Measurements from ENCODE around the gene MTR.
"Not testable (repeated sequence)": the region's sequence is repeated elsewhere in the genome, so short reads cannot be mapped to it uniquely, and the experiment has no call there.

MTR gene

DNA sequence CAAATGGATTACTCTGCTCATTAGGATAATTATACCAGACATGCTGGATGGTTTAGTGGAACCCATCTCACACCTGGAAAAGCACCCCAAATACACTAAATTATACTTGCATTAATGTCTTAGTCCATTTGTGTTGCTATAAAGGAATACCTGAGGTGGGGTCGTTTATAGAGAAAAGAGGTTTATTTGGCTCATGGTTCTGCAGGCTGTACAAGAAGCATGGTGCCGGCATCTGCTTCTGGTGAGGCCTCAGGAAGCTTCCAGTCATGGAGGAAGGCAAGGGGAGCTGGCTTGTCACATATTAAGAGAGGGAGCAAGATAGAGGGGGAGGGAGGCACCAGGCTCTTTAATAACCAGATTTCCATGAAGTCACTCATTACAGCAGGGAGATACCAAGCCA lies 113.6 kb downstream of the MTR start:
- DNase-seq: no peak

DNA sequence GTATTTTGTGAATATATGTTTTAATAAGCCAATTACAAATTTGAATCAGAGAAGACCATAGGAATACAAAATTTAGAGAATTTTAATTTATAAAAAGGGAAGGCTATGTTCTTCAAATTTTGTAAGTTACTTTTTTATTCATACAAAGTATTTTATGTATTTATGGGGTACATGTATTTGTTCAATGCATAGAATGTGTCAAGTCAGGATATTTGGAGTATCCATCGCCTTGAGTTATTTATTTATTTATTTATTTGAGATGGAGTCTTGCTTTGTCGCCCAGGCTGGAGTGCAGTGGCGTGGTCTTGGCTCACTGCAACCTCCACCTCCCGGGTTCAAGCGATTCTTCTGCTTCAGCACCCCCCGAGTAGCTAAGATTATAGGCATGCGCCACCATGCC lies 116.0 kb downstream of the MTR start:
- not testable (repeated sequence) for DNase-seq

DNA sequence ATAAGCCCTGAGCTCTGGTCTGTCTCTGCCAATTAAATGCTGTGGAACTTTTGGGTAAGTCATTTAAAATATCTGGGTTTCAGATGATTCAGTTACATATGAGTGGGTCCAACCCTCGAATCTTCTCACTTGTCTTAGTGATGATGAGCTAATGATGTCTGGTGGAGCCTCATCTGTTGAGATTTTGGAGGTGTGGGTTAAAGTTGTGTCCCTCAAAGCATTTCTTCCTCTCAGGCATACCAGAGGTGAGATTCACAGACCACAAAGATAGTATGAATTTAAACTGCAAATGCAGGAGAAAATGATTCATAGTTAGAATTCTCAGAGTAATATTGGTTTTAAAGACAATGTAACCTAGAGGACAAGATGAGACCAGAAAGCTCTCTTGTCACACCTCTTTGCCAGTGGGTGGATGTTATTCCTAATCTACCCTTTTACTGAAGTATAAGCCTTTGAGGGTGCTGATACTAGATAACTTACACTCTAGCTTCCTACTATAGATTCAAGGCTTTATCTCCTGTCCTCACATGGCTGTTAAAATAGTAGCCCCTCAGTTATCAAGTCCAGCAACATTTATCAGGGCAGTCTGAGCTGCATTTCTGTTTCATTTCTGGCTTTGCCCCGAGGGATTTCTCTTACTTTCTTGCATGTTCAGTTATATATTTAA lies 118.4 kb downstream of the MTR start:
- no peak for DNase-seq

DNA sequence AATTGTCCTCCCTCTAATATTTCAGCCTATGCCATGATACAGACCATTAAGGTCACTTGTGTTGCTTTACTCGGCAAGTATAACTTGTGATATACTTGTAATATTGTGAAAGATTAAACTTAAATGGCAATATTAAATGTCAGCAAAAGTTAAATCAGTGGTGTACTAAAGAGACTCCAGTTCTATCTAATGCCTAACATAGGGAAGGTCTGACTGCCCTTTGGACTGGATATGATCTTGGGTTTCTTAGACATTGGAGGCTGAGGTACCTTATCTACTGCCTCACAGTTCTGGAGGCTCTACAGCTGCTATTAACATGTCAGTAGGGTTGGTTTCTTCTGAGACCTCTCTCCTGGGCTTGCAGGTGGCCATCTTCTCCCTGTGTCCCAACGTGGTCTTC lies 119.3 kb downstream of the MTR start:
- no peak for DNase-seq

GRCh38 chr1:236916131-236916800 lies 121.2 kb downstream of the MTR start:
- no peak for DNase-seq

DNA sequence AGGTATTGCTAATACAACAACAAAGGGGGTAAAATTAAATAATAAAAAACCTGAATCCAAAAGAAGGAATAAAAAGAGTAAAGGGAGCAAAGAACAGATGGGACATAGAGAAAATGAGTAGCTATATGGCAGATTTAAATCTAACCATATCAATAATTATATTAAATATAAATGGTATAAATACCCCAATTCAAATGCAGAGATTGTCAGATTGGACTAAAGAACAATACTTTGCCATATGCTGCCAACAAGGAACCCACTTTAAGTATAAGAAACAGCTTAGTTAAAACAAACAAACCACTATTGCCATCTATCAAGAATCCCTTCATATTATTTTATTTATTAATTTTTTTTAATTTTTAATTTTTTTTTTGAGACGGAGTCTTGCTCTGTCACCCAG lies 122.4 kb downstream of the MTR start:
- DNase-seq: no peak

DNA sequence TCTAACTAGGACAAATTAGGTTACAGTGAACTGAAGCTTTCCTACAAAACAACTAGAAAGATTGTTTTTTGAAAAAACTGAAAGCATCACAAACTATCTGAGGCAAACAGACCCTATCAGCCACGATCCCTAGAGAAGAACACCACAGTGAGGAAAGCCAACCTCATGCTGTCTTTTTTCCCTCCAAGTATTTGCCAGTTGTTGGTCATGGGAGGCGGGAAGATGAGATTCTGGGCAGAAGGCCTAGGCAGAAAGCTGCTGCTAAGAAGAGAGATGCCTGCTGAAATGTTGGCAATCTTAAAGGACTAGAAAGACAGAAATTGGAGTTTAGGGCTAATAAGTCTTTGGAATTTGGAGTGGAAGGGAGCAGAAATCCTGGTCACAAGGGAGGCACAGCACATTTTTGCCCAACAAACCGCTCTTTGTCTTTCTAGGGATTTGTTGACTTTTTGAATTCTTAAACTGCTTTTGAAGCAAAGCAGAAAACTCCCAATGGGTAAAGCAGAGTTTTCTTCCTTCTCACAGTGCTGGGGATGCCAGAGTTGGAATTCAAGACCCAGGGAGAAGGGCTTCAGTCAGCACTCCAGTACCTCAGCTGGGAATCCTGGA lies 125.3 kb downstream of the MTR start:
- DNase-seq: no peak

DNA sequence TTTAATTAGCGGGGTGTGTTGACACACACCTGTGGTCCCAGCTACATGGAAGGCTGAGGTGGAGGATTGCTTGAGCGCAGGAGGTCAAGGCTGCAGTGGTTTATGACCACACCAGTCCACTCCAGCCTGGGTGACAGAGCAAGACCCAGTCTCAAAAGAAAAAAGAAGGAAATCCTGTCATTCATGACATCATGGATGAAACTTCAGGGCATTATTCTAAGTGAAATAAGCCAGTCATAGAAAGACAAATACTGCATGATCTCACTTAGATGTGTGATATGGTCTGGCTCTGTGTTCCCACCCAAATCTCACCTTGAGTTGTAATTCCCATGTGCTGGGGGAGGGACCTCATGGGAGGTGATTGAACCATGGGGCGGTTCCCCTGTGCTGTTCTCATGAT lies 126.5 kb downstream of the MTR start:
- no peak for DNase-seq

GRCh38 chr1:236922190-236922589 lies 127.1 kb downstream of the MTR start:
- DNase-seq: no peak

DNA sequence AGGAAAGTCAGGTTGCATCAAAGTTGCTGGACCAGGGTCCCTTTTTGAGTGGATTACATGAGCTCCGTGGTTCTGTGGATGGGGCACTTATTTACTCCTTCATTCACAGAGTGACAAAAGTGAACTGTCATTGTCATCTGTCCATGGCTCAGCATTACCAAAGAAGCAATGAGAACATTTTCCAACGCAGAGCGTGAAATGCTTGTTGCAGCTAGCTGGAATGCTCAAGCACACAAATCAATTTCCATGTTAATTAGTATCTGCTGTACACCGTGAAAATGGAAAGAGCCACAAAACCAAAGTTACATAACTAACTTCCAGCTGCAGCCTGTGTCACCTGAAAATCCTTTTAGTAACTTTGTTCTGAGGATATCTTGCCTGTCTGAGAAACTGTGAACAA lies 130.3 kb downstream of the MTR start:
- no peak for DNase-seq

- no peak for DNase-seq
Measured at GRCh38 chr1:236930503-236930902, 135.4 kb downstream of the MTR start.

DNA sequence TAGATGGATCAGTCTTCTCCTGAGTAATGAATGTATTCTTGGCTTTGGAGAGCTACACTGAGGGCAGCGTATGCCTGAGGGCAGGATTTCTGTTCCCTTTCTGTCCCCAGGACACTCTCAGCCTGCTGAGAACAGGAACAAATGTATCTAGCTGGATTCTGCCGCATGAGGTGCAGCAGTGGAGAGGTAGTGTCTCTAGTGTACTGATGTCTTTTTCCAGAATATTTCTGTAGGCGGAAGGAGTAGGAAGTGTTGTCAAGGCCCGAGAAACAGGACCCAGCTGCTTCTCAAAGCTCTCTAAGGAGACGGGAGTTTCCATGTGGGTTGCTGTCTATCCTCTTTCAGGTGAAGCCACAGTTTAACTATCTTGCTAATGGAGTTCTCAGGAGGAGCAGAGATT lies 143.7 kb downstream of the MTR start:
- DNase-seq: no peak

GRCh38 chr1:236942431-236942830 lies 147.3 kb downstream of the MTR start:
- DNase-seq: no peak

DNA sequence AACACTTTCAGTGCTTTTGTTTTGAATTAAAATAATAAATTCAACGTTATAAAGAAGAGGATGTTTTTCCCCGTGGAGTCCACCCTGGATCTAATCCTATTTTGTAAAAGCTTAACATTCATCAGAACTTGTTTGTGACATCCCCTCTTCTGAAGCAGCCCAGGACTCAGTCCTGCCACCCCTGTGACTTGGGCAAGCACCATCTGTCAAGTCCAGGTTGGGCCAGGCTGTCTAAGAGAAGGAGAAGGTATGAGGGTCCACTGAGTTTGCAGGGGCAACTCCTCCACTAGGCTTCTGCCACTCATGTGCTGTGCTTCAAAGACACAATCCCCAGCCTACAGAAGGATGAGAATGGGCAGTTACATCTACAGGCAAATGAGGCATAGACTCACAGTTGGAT lies 149.5 kb downstream of the MTR start:
- no peak for DNase-seq

DNA sequence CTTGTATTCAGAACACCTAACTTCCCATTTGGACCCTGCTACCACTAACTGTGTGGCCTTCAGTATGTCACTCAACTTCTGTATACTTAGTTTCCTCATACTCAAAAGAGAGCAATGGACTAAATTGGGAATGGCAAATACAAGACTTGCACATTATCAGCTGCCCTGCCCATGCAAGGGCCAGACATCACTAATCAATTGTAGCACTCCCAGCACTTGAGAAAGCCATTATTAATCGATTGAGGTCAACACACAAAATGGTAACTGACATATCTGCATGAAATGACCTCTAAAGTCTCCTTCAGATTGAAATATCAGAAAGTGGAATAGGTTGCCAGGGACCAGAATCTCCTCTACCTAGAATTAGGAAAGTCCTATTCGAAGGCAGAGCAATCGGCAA lies 149.9 kb downstream of the MTR start:
- no peak for DNase-seq

DNA sequence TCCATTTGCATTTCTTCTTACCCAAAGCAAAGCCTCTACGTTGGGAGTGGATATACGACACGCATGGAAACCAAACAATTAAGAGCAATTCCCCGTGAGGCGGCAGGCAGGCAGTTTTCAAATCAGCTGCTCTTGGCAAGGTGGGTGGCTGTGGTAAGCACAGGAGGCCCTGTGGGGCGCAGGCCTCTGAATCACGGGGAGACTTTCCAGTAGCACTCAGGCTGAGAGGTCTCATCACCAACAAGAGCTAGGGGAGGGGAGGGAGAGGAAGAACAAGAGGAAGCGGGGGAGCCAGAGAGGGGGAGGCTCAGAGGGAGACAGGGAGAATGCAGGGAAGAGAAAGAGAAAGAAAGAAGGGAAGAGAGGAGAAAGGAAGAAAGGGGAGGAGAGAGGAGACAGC lies 152.7 kb downstream of the MTR start:
- no peak for DNase-seq

DNA sequence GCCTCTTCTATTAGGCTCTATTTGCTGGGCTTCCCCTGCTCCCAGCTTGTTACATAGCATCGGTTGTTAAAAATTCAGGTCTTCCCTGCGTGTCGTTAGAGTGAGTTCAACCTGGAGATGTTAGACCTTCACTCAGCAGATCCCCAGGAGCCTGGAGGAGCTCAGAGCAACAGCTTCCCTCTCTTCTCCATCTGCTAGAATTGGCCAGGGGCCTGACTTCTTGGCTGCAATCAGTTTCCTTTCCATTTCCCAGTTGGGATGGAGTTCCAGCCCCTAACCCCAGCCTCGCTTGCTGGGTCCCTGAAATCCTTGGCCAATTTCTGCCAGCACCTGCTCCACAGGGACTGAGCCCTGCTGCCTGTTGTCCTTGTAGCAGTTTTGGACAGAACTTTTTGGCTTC lies 153.3 kb downstream of the MTR start:
- no peak for DNase-seq

DNA sequence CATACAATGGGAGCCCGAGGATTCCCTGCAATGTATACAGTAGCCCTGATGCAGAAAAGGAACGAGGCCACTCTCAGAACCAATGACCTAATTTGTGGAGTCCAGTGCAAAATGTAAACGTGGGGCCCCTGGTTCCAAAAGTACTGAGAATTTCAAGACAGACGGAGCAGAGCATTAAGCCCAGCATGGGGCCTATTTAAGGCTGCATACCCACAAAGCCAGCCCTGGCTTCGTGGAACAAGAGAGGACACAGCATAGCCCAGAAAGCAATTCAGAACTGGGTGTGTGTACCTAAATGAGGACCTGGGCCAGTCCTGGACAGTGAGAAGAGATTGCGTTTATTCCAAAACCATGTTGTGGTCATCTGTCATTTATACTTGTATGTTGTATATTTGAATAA lies 153.9 kb downstream of the MTR start:
- DNase-seq: no peak

DNA sequence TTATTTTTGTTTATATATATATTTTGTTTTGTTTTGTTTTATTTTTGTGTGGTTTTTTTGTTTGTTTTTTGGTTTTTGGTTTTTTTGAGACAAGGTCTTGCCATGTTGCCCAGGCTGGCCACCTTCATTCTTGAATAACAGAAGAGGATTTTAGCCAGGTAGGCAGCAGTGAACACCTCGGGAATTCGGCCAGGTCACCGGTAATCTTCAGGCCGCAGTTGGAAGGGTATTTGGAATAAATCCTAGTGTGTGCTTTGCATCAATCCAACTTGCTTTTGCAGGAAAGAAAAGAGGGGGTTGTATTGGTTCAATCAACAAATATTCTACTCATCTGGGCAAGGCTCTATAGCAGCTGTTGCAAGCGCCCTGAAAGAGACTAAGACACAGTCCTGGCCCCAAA lies 155.3 kb downstream of the MTR start:
- DNase-seq: no peak

GRCh38 chr1:236951672-236952071 lies 156.6 kb downstream of the MTR start:
- DNase-seq: no peak

DNA sequence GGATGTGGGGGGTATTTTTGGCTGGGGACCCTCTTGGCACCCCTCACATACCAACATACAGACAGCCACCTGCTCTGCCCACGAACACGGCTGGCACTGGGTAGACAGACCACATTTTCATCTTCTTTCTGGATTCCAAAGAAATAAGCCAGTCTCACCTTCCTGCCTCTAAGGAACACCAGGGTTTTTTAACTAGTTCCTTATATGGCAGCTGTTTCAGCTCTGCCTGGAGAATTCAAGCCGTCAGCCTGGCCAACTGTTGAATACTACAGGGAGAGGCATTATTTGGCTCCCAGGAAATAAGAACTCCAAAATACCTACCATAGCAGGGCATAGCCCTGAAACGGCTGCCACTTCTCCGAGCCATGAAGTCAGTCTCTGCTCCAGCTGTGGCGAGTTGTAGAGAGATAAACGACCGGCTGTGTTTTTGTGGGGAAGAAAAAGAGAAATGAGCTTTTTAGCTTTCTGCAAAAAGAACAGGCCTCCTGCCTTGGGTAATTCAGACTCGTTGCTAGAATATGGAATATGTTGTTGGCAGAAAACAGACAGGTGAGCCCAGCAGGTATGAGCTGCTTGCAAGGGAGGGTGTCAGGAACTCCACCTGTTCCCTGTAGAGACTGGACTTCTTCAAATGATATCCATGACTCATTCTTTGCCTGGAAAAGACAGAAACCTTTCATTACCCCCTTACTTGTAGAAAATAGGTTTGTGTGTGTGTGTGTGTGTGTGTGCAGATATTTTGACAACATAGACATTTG lies 157.3 kb downstream of the MTR start:
- DNase-seq: no peak

- no peak for DNase-seq
Measured at GRCh38 chr1:236953151-236953700, 158.1 kb downstream of the MTR start.

Data from activated CD4-positive, alpha-beta T cell treated with anti-CD3 and anti-CD28 coated beads for 4 hours (primary cell).